ENCODE data around the gene GZMM. TPM values are rescaled to one million over a fixed set of nuclear protein-coding genes. Genes with fewer than 3 reads are reported as not detected.

GZMM gene
- total RNA-seq, 2 experiments from 2014 or later = 20.7 TPM

DNA sequence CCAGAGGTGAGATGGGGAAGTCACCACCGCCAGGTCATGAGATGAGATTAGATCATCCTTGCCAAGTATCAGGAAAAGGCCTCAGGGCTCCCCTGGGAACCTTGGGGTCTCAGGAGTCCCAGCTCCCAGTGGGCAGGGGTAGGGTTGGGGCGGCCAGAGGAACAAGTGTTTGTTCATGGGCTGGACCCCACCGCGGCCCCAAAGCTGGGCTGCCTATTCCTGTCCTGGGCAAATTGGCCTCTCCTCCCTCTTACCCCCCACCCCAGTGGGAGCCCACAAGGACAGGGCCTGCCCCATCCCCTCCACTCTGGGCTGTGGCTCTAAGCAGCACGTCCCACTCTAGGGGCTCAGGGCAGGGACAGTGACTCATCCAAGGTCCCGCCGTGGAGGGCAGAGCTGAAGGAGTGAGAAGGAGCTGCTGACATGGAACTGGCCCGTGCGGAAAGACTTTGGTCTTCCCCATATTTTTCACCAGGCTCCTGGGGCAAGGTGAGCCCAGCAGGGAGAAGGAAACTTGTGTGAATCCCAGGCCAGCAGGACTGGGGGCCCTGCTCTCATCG, 41.8 kb downstream of the GZMM start:
- intact Hi-C loops (cut with micrococcal nuclease) = loop anchor here (2.0 kb wide), 1 partner anchor 149 kb away; no protein-coding TSS in a partner anchor
- CTCF ChIA-PET = interaction anchor here (0.7 to 1.1 kb wide), 3 partner anchors 23 to 138 kb away, joined by 3 to 4 read pairs (median 3); no protein-coding TSS in a partner anchor
- no peaks in the 10 kb centered on the region for H3K36me3 Mint-ChIP-seq (ENCODE audit: low read depth)
- H3K4me3 Mint-ChIP-seq = no peak overlapping the region
- peaks cover 9% of the 10 kb centered on the region for H3K4me1 Mint-ChIP-seq (ENCODE audit: low read depth)
- DNase-seq = no peak
- no peaks in the 10 kb centered on the region for H3K9me3 Mint-ChIP-seq
- no peak overlapping the region for H3K27ac Mint-ChIP-seq
- peaks cover 13% of the 10 kb centered on the region for H3K27me3 Mint-ChIP-seq (ENCODE audit: low read depth)

DNA sequence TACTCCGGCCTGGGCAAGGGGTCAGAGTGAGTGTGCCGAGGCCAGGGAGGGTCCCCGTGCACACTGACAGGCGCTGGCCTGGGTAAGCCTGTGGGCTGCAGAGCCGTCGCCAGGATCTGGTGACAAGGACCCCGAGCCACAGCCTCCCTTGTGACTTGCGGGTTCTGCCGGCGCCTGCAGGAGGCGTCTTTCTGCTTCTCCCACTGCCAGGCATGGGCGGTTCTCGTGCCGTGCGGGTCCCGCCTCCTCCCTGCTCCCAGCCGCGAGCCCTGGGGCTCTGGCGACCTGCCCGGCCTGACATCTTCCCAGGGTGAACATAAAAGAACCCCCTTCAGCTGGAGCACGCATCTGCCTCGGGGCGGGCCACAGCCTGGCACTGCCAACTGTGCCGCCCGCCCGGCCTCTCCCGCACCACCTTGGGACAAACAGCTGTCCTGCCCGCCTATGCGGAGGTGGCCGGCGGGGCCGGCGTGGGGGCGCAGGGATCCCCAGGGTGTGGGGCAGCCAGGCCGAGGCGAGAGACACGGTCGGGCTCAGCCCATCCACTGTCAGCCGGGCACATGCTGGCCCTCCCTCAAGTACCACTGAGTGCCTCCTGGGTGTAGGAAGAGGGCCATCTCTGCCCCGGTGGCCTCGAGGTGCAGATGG, 44.4 kb downstream of the GZMM start:
- CTCF ChIA-PET = no interaction called here
- DNase-seq = peak; percentile 82
- no peak overlapping the region for H3K4me3 Mint-ChIP-seq

DNA sequence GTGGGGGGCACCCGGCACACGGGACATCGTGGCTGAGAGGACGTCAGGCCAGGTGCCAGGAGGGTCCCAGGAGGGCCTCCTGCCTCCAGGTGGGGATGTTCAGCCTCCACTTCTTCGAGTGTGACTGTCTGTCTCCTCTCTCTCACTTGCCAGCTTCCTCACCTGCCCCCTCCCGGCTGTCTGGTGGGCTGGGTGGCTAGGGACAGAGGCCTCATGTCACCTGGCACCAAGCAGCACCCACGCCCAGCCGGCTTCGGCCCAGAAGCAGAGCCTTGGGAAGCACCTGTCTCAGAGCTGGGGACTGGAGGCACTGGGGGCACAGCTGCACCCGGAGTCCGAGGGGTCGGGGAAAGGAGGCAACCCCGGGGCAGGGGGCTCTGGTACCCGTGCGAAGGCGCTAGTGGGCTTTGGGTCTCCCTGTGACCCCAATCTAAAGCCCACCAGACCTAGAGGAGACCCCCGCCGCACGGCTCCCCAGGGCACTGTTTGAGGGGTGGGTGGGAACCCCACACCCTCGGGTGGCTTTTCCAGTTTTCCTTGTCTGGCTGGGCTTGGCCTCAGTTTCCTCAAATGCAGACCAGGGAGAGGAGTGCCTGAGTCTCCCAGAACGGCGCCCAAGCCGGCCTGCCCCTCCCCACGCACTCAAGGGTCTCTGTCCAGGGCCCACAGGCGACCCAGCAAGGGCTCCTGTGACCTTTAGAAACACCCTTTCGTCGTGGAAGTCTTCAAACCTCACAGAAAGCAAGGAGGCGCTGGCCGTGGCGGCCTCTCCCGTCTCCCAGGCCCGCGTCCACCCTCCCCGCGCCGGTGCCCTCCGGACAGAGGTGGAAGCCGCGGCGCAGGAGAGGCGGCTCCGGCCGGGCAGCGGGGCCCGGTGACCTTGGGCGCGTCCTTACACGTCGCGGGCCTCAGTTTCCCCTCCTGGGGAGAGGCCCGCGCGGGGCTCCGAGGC, 45.2 kb downstream of the GZMM start:
- CTCF ChIA-PET = no interaction called here

More for the DNA sequence above, 44.4 kb downstream of the GZMM start:
- H3K27me3 Mint-ChIP-seq (ENCODE audit: low read depth) = peaks cover 18% of the 10 kb centered on the region
- peaks cover 11% of the 10 kb centered on the region for H3K4me1 Mint-ChIP-seq (ENCODE audit: low read depth)
- intact Hi-C loops (cut with micrococcal nuclease) = loop anchor here (2.0 kb wide), 1 partner anchor 41 kb away; no protein-coding TSS in a partner anchor
- no peak overlapping the region for H3K27ac Mint-ChIP-seq
- H3K9me3 Mint-ChIP-seq = no peaks in the 10 kb centered on the region
- H3K36me3 Mint-ChIP-seq (ENCODE audit: low read depth) = no peaks in the 10 kb centered on the region

GRCh38 chr19:589693-590395, 46.0 kb downstream of the GZMM start, which contains the start of gene HCN2:
HCN2 (plus strand) TSS chr19:589881; CDS start chr19:589946, 65 bp downstream.
- CTCF ChIA-PET = no interaction called here
- no peak for DNase-seq
- peaks cover 9% of the 10 kb centered on the region for H3K4me1 Mint-ChIP-seq (ENCODE audit: low read depth)
- H3K4me3 Mint-ChIP-seq = peak within 1 kb of the TSS; percentile 12
- peaks cover 22% of the 10 kb centered on the region for H3K27me3 Mint-ChIP-seq (ENCODE audit: low read depth)
- H3K9me3 Mint-ChIP-seq = no peaks in the 10 kb centered on the region
- intact Hi-C loops (cut with micrococcal nuclease) = loop anchor here (2.0 kb wide), 1 partner anchor 39 kb away; no protein-coding TSS in a partner anchor
- H3K27ac Mint-ChIP-seq = no peak within 1 kb of the TSS
- no peaks in the 10 kb centered on the region for H3K36me3 Mint-ChIP-seq (ENCODE audit: low read depth)

More for the DNA sequence above, 45.2 kb downstream of the GZMM start:
- H3K4me1 Mint-ChIP-seq (ENCODE audit: low read depth) = peaks cover 9% of the 10 kb centered on the region
- H3K9me3 Mint-ChIP-seq = no peaks in the 10 kb centered on the region
- H3K27ac Mint-ChIP-seq = no peak overlapping the region
- peaks cover 22% of the 10 kb centered on the region for H3K27me3 Mint-ChIP-seq (ENCODE audit: low read depth)
- peak overlapping the region; percentile 12 for H3K4me3 Mint-ChIP-seq
- no peaks in the 10 kb centered on the region for H3K36me3 Mint-ChIP-seq (ENCODE audit: low read depth)
- peak; percentile 17 for DNase-seq
- intact Hi-C loops (cut with micrococcal nuclease) = loop anchor here (2.0 kb wide), 1 partner anchor 40 kb away; no protein-coding TSS in a partner anchor

- no peaks in the 10 kb centered on the region for H3K36me3 Mint-ChIP-seq (ENCODE audit: low read depth)
- no peaks in the 10 kb centered on the region for H3K9me3 Mint-ChIP-seq
- CTCF ChIA-PET = no interaction called here
- H3K4me3 Mint-ChIP-seq = no peak overlapping the region
- intact Hi-C loops (cut with micrococcal nuclease) = no loop called here
- no peak overlapping the region for H3K27ac Mint-ChIP-seq
- H3K27me3 Mint-ChIP-seq (ENCODE audit: low read depth) = peaks cover 22% of the 10 kb centered on the region
- peaks cover 9% of the 10 kb centered on the region for H3K4me1 Mint-ChIP-seq (ENCODE audit: low read depth)
- DNase-seq = peak; percentile 23
These were observed 46.5 kb downstream of the GZMM start for GRCh38 chr19:590396-590745.

DNA sequence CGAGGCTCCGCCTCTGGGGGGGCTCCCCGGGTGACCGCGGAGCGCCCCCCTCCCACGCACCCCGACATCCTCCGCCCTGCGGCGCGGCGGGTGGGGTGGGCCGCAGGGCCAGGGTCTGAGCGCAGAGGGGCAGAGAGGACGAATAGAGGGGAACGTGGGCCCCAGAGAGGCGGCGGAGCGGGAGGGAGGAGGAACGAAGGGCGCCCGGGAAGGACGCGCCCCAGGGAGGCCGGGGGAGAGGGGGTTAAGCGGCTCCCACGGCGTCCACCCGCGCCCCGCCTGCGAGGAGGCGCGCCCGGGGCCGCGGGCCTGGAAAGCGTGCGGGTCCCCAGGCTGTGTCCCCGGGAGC, 46.9 kb downstream of the GZMM start:
- CTCF ChIA-PET = no interaction called here
- Mint-ChIP-seq H3K4me1 (ENCODE audit: low read depth) (peaks cover 9% of the 10 kb centered on the region), H3K27ac (no peak overlapping the region), H3K27me3 (ENCODE audit: low read depth) (peaks cover 22% of the 10 kb centered on the region), H3K9me3 (no peaks in the 10 kb centered on the region), H3K4me3 (no peak overlapping the region), H3K36me3 (ENCODE audit: low read depth) (no peaks in the 10 kb centered on the region)
- intact Hi-C loops (cut with micrococcal nuclease) = no loop called here
- DNase-seq = no peak

- DNase-seq = no peak
- Mint-ChIP-seq H3K4me3 (no peak overlapping the region), H3K27me3 (ENCODE audit: low read depth) (peaks cover 20% of the 10 kb centered on the region), H3K9me3 (no peaks in the 10 kb centered on the region), H3K27ac (no peak overlapping the region), H3K4me1 (ENCODE audit: low read depth) (peaks cover 9% of the 10 kb centered on the region), H3K36me3 (ENCODE audit: low read depth) (no peaks in the 10 kb centered on the region)
- CTCF ChIA-PET = no interaction called here
- intact Hi-C loops (cut with micrococcal nuclease) = no loop called here
These were observed 47.5 kb downstream of the GZMM start for GRCh38 chr19:591099-591958.

DNA sequence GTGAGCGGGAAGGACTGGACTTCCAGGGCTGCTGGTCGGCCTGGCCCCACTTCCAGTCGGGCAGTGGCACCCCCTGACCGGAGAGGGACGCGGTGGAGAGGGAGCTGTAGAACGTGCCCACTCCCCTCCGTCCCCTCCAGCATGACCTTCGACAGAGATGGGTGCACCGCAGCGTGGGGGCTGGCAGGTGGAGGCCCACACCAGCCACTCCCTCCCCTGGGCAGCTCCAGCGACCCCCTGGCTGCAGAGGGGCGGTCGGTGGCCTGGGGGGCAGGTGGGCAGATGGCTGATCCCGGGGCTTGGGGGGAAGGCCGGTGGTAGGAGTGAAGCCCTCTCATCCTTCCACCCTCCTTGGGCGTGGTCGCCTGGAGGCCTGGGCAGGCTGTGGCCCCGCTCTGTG, 48.2 kb downstream of the GZMM start:
- H3K9me3 Mint-ChIP-seq = no peaks in the 10 kb centered on the region
- H3K4me3 Mint-ChIP-seq = no peak overlapping the region
- CTCF ChIA-PET = no interaction called here
- peaks cover 9% of the 10 kb centered on the region for H3K4me1 Mint-ChIP-seq (ENCODE audit: low read depth)
- no peak overlapping the region for H3K27ac Mint-ChIP-seq
- DNase-seq = no peak
- H3K27me3 Mint-ChIP-seq (ENCODE audit: low read depth) = peaks cover 18% of the 10 kb centered on the region
- no peaks in the 10 kb centered on the region for H3K36me3 Mint-ChIP-seq (ENCODE audit: low read depth)
- intact Hi-C loops (cut with micrococcal nuclease) = no loop called here

DNA sequence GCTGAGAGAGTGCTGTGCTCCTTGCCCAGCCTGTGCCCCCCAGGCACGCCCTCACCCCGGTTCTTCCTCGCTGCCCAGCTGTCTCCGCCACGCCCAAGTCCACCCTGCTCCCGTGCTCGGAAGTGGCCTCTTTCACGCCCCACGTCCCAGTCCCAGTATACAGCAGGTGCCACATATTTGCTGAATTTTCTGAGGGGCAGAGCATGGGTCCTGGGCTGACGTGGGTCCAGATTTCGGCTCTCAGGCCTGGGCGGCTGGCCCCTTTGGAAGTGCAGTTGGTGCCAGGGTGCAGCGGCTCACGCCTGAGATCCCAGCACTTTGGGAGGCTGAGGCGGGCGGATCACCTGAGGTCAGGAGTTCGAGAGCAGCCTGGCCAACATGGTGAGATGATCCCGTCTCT, 49.2 kb downstream of the GZMM start:
- Mint-ChIP-seq H3K4me3 (no peak overlapping the region), H3K4me1 (ENCODE audit: low read depth) (peaks cover 8% of the 10 kb centered on the region), H3K9me3 (no peaks in the 10 kb centered on the region), H3K27me3 (ENCODE audit: low read depth) (peaks cover 16% of the 10 kb centered on the region), H3K36me3 (ENCODE audit: low read depth) (no peaks in the 10 kb centered on the region), H3K27ac (no peak overlapping the region)
- CTCF ChIA-PET = no interaction called here
- no peak for DNase-seq
- intact Hi-C loops (cut with micrococcal nuclease) = no loop called here

- CTCF ChIA-PET = no interaction called here
These were observed 49.7 kb downstream of the GZMM start for GRCh38 chr19:593505-593904.

DNA sequence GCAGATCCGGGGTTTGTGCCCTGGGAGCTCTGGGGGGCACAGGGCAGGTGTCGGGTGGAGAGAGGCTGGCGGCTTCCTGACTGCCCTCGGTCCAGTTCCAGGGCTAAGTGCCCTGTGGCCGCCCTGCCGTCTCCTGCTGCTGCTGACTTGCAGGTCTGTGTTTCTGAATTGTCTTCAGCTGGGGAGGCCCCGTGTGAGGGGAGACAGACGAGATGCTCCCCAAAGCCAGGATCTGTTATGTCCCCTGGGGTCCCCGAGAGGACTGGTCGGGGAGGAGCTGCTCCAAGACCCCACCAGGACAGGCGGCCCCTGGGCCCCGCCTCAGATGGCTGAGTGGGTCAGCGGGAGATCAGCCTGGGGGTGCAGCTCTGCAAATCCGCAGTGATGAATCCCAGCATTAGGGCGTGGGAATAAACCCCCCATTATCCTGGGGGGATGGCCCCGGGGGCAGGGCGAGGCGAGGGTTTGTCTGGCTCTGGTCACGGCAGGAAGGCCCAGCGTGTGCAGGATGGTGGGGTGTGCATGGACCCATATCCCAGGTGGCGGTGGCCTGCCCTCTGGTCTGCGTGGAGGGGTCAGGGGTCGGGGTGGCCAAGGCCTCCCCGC, 50.5 kb downstream of the GZMM start:
- Mint-ChIP-seq H3K4me3 (no peak overlapping the region), H3K9me3 (no peaks in the 10 kb centered on the region), H3K27me3 (ENCODE audit: low read depth) (peaks cover 10% of the 10 kb centered on the region), H3K4me1 (ENCODE audit: low read depth) (peaks cover 3% of the 10 kb centered on the region), H3K36me3 (ENCODE audit: low read depth) (no peaks in the 10 kb centered on the region), H3K27ac (no peak overlapping the region)
- CTCF ChIA-PET = no interaction called here
- intact Hi-C loops (cut with micrococcal nuclease) = no loop called here
- DNase-seq = no peak

More at GRCh38 chr19:593505-593904, 49.7 kb downstream of the GZMM start:
- no peak for DNase-seq
- H3K27me3 Mint-ChIP-seq (ENCODE audit: low read depth) = peaks cover 16% of the 10 kb centered on the region
- H3K27ac Mint-ChIP-seq = no peak overlapping the region
- H3K9me3 Mint-ChIP-seq = no peaks in the 10 kb centered on the region
- intact Hi-C loops (cut with micrococcal nuclease) = no loop called here
- H3K36me3 Mint-ChIP-seq (ENCODE audit: low read depth) = no peaks in the 10 kb centered on the region
- H3K4me1 Mint-ChIP-seq (ENCODE audit: low read depth) = peaks cover 8% of the 10 kb centered on the region
- no peak overlapping the region for H3K4me3 Mint-ChIP-seq
